Liver (tissue), 9 donors: ENCODE data around the gene UTP25. TPM values are rescaled to one million over a fixed set of nuclear protein-coding genes. Genes with fewer than 3 reads are reported as not detected.

Source experiments
- DNase-seq: peaks from one replicate; pipeline ENCODE4 v3.0.0-alpha.2; 2017; ENCODE audit warnings: low spot score
- H3K27ac ChIP-seq, 2 donors: one replicate each; pipeline ENCODE4 v1.7.0; 2013; ENCODE audit warnings: inconsistent platforms in 2 of 2, low read length in 2 of 2, control low read depth in 1 of 2, low read depth in 1 of 2, mild to moderate bottlenecking in 1 of 2
- H3K27me3 ChIP-seq, 4 donors: one replicate each; pipeline versions ENCODE4 v1.6.1 to v1.7.0; 2013; ENCODE audit warnings: low read length in 3 of 4, inconsistent platforms in 1 of 4, mild to moderate bottlenecking in 1 of 4, moderate library complexity in 1 of 4; ENCODE audit not compliant: control insufficient read depth in 4 of 4, insufficient read depth in 4 of 4
- H3K36me3 ChIP-seq, 4 donors: one replicate each; pipeline versions ENCODE4 v1.6.1 to v1.7.0; 2013; ENCODE audit warnings: low read length in 3 of 4, mild to moderate bottlenecking in 3 of 4, low read depth in 1 of 4, moderate library complexity in 1 of 4; ENCODE audit not compliant: control insufficient read depth in 4 of 4, insufficient read depth in 3 of 4
- H3K4me1 ChIP-seq, 4 donors: one replicate each; pipeline versions ENCODE4 v1.6.1 to v1.7.0; 2013; ENCODE audit warnings: low read length in 3 of 4, mild to moderate bottlenecking in 3 of 4, moderate library complexity in 1 of 4; ENCODE audit not compliant: control insufficient read depth in 4 of 4, insufficient read depth in 4 of 4
- H3K4me3 ChIP-seq, 3 donors: one replicate each; pipeline versions ENCODE4 v1.6.1 to v1.7.0; 2013; ENCODE audit warnings: low read length in 3 of 3, control low read depth in 1 of 3, low read depth in 1 of 3, mild to moderate bottlenecking in 1 of 3
- H3K9ac ChIP-seq, 2 donors: one replicate each; pipeline ENCODE4 v1.7.0; 2013; ENCODE audit warnings: low read length in 2 of 2, mild to moderate bottlenecking in 2 of 2, moderate library complexity in 2 of 2, control low read depth in 1 of 2, low read depth in 1 of 2
- H3K9me3 ChIP-seq, 4 donors: one replicate each; pipeline versions ENCODE4 v1.6.1 to v1.7.0; 2013; ENCODE audit warnings: low read length in 3 of 4; ENCODE audit not compliant: control insufficient read depth in 4 of 4
- ATF3 ChIP-seq: IDR thresholded peaks from 2 replicates; pipeline ENCODE4 v1.6.1; 2016; ENCODE audit warnings: antibody characterized with exemption
- CTCF ChIP-seq: fragments of 150-350 bp; IDR thresholded peaks from 2 replicates; pipeline ENCODE4 v1.5.1; 2017; ENCODE audit warnings: improper control_type of control experiment, low read depth, low read length; ENCODE audit not compliant: missing input control
- EGR1 ChIP-seq, 2 donors: IDR thresholded peaks; 2 replicates each; pipeline ENCODE4 v1.6.1; 2016 to 2018; ENCODE audit warnings: antibody characterized with exemption in 2 of 2, low read depth in 2 of 2
- FOXA1 ChIP-seq: IDR thresholded peaks from 2 replicates; pipeline ENCODE4 v1.6.1; 2016; ENCODE audit warnings: antibody characterized with exemption
- FOXA2 ChIP-seq: IDR thresholded peaks from 2 replicates; pipeline ENCODE4 v1.6.1; 2016; ENCODE audit warnings: antibody characterized with exemption
- GABPA ChIP-seq, 2 donors: IDR thresholded peaks in 1 of 2; conservative IDR thresholded peaks in 1 of 2; 2 replicates each; pipeline ENCODE4 v1.6.1; 2016; ENCODE audit warnings: antibody characterized with exemption in 2 of 2, mild to moderate bottlenecking in 1 of 2, moderate library complexity in 1 of 2
- HNF4A ChIP-seq, 2 donors: conservative IDR thresholded peaks; 2 replicates each; pipeline ENCODE4 v1.6.1; 2016; ENCODE audit warnings: antibody characterized with exemption in 2 of 2, mild to moderate bottlenecking in 2 of 2
- HNF4G ChIP-seq: IDR thresholded peaks from 2 replicates; pipeline ENCODE4 v1.6.1; 2016; ENCODE audit warnings: antibody characterized with exemption
- JUND ChIP-seq, 2 donors: IDR thresholded peaks; 2 replicates each; pipeline ENCODE4 v1.6.1; 2016; ENCODE audit warnings: antibody characterized with exemption in 2 of 2
- MAX ChIP-seq: IDR thresholded peaks from 2 replicates; pipeline ENCODE4 v1.6.1; 2016; ENCODE audit warnings: antibody characterized with exemption
- NR2F2 ChIP-seq: IDR thresholded peaks from 2 replicates; pipeline ENCODE4 v1.6.1; 2016; ENCODE audit warnings: antibody characterized with exemption
- RAD21 ChIP-seq, 2 donors: IDR thresholded peaks; 2 replicates each; pipeline ENCODE4 v1.6.1; 2016; ENCODE audit warnings: antibody characterized with exemption in 2 of 2, mild to moderate bottlenecking in 2 of 2
- REST ChIP-seq: IDR thresholded peaks from 2 replicates; pipeline ENCODE4 v1.6.1; 2016; ENCODE audit warnings: antibody characterized with exemption, mild to moderate bottlenecking
- RXRA ChIP-seq, 2 donors: IDR thresholded peaks; 2 replicates each; pipeline ENCODE4 v1.6.1; 2017 to 2018; ENCODE audit warnings: antibody characterized with exemption in 2 of 2, mild to moderate bottlenecking in 1 of 2
- SP1 ChIP-seq: IDR thresholded peaks from 2 replicates; pipeline ENCODE4 v1.6.1; 2018; ENCODE audit warnings: antibody characterized with exemption, mild to moderate bottlenecking
- TAF1 ChIP-seq: conservative IDR thresholded peaks from 2 replicates; pipeline ENCODE4 v1.6.1; 2016; ENCODE audit warnings: antibody characterized with exemption, mild to moderate bottlenecking
- YY1 ChIP-seq: IDR thresholded peaks from 2 replicates; pipeline ENCODE4 v1.6.1; 2016; ENCODE audit warnings: antibody characterized with exemption, mild to moderate bottlenecking
- ZBTB33 ChIP-seq: IDR thresholded peaks from 2 replicates; pipeline ENCODE4 v1.6.1; 2016; ENCODE audit warnings: antibody characterized with exemption
- WGBS: extraction: QIAGEN DNeasy Blood & Tissue Kit; methylation state at CpG from one replicate; pipeline ENCODE4 v1.1.7; 2013; 5-methylcytosine and 5-hydroxymethylcytosine counted together
- polyA plus RNA-seq, 2 donors: library from polyadenylated mRNA; stranded (reverse) in 1 of 2; unstranded in 1 of 2; fragments of 200-250 nt in 1 of 2; fragments of >200 nt in 1 of 2; fragmentation: Nextera tagmentation in 1 of 2; extraction: Ambion mirVana in 1 of 2; gene quantifications; one replicate each; pipeline versions ENCODE4 v1.2.1 to v1.2.3, GENCODE V29; 2013 to 2015
- total RNA-seq, 2 donors: library from RNA; depleted of rRNA; stranded (reverse); fragments of >200 nt; gene quantifications; one replicate each; pipeline ENCODE4 v1.2.3, GENCODE V29; 2014
- donor health status: healthy.
- donor health status: healthy.
- donor health status: healthy.
- donor health status: healthy.
- donor health status: healthy.

The UTP25 gene
- total and polyA plus RNA-seq, 4 donors: 2.4 to 7.7 (median 3.0) TPM

GRCh38 chr1:209899948-209900347 is 72.2 kb downstream of the UTP25 start:
- H3K4me1 ChIP-seq: no peaks in the 10 kb centered on the region
- no peak overlapping the region for H3K9ac ChIP-seq
- H3K4me3 ChIP-seq: no peak overlapping the region
- H3K9me3 ChIP-seq: no peaks in the 10 kb centered on the region
- no peak for DNase-seq
- no peak overlapping the region for H3K27ac ChIP-seq
- TF ChIP-seq SP1 (no peak), EGR1 (IDR thresholded peaks at IDR 0.05; ENCODE audit: low read depth in 2 of 2) (no peak), JUND (IDR thresholded peaks at IDR 0.05) (no peak)
- no peaks in the 10 kb centered on the region for H3K27me3 ChIP-seq
- H3K36me3 ChIP-seq: no peaks in the 10 kb centered on the region
- 42% methylated on average over 3 of the region's 3 CpGs for WGBS

GRCh38 chr1:209900734-209901133 is 73.0 kb downstream of the UTP25 start:
- TF ChIP-seq NR2F2: no peak
- TF ChIP-seq YY1: no peak
- TF ChIP-seq HNF4G: no peak
- no peak for TF ChIP-seq ZBTB33
- TF ChIP-seq JUND (IDR thresholded peaks at IDR 0.05): no peak
- TF ChIP-seq TAF1: no peak
- TF ChIP-seq FOXA1: no peak
- TF ChIP-seq CTCF: no peak
- no peak for TF ChIP-seq RXRA (IDR thresholded peaks at IDR 0.05)
- no peak for TF ChIP-seq HNF4A (conservative IDR thresholded peaks at IDR 0.05)
- no peak for TF ChIP-seq ATF3
- no peak for TF ChIP-seq REST
- TF ChIP-seq FOXA2: no peak
- no peak for TF ChIP-seq EGR1 (IDR thresholded peaks at IDR 0.05; ENCODE audit: low read depth in 2 of 2)
- no peak for TF ChIP-seq SP1
- no peak for TF ChIP-seq GABPA (IDR thresholded peaks at IDR 0.05 in 1 of 2, conservative IDR thresholded peaks at IDR 0.05 in 1 of 2)
- no peak for TF ChIP-seq RAD21 (IDR thresholded peaks at IDR 0.05)
- no peak for TF ChIP-seq MAX
- DNase-seq: no peak
- Histone ChIP-seq H3K4me1 (no peaks in the 10 kb centered on the region), H3K9me3 (no peaks in the 10 kb centered on the region), H3K4me3 (no peak overlapping the region), H3K27ac (no peak overlapping the region), H3K27me3 (no peaks in the 10 kb centered on the region), H3K36me3 (no peaks in the 10 kb centered on the region), H3K9ac (no peak overlapping the region)
- 94% methylated on average over 1 of the region's 1 CpG for WGBS
